ENCODE data around the gene EPHA8.

DNA sequence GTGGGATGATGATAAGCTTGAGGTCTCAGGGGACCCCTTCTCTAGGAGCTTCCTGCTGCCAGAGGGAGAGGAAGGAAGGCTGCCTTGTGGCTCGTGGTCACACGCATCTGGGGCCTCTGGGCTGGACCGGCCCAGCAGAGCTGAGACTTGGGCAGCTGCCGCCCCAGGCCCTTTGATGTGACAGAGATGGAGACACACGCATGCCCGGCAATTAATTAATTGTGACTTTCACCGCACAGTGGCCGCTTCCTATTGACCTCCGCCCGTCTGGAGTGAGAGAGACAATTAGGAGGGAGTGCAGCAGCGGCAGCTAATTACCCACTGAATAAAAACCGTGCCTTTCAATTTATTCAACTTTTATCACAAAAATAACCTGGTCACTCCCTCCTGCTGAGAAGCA lies 56.5 kb downstream of the EPHA8 start:
- TF ChIP-seq, protein P1, sequence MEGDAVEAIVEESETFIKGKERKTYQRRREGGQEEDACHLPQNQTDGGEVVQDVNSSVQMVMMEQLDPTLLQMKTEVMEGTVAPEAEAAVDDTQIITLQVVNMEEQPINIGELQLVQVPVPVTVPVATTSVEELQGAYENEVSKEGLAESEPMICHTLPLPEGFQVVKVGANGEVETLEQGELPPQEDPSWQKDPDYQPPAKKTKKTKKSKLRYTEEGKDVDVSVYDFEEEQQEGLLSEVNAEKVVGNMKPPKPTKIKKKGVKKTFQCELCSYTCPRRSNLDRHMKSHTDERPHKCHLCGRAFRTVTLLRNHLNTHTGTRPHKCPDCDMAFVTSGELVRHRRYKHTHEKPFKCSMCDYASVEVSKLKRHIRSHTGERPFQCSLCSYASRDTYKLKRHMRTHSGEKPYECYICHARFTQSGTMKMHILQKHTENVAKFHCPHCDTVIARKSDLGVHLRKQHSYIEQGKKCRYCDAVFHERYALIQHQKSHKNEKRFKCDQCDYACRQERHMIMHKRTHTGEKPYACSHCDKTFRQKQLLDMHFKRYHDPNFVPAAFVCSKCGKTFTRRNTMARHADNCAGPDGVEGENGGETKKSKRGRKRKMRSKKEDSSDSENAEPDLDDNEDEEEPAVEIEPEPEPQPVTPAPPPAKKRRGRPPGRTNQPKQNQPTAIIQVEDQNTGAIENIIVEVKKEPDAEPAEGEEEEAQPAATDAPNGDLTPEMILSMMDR (IDR thresholded peaks at IDR 0.05; ENCODE audit: insufficient read depth, low read depth, low read length) = no peak
- TF ChIP-seq EZH2 (IDR thresholded peaks at IDR 0.05; ENCODE audit: insufficient read depth, low read length) = no peak

Data from astrocyte (in vitro differentiated cells and primary cell).